ENCODE data around the gene AOC3.

Gene AOC3

DNA sequence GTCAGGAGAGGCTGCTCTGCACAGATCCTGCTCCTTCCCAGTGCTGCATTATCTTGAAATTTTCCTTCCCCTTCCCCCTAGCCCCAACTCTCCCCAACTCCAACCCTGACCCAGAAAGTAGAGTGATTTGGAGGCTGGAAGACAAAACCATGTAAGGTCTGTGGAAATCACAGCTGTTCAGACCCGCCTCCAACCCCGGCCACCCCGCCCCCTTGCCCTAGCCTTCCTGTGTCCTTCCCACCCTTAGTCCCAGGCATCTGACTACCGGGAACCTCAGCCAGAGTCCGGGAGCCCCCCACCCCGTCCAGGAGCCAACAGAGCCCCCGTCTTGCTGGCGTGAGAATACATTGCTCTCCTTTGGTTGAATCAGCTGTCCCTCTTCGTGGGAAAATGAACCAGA is at the start of gene AOC3:
TSS of gene AOC3 (plus strand) at position 246 of the 400 bp plus-strand sequence. CDS start at position 391, 145 bp downstream.
- ATAC-seq (ENCODE audit: insufficient read depth, low read depth) = no peak
- H3K36me3 ChIP-seq (ENCODE audit: insufficient read depth, low read length) = no peaks in the 10 kb centered on the region
- no peak within 1 kb of the TSS for H3K4me2 ChIP-seq (ENCODE audit: insufficient read depth, low read length)
- no peaks in the 10 kb centered on the region for H3K9me3 ChIP-seq (ENCODE audit: insufficient read depth, low read length, severe bottlenecking)
- H4K20me1 ChIP-seq (ENCODE audit: insufficient read depth, low read length) = peaks cover 7% of the 10 kb centered on the region; the same call in 1 of the 2 replicates
- no peaks in the 10 kb centered on the region for H3K79me2 ChIP-seq (ENCODE audit: insufficient read depth, low read length)
- H3K4me1 ChIP-seq (ENCODE audit: insufficient read depth, low read length) = no peaks in the 10 kb centered on the region
- H3K4me3 ChIP-seq (ENCODE audit: low read depth in 1 of 2, low read length in 2 of 2) = no peak within 1 kb of the TSS
- H3K27me3 ChIP-seq (ENCODE audit: insufficient read depth, low read length, poor library complexity) = no peaks in the 10 kb centered on the region
- DNase-seq = no peak
- H3K9ac ChIP-seq (ENCODE audit: low read depth, low read length) = no peak within 1 kb of the TSS
- TF ChIP-seq EZH2 (IDR thresholded peaks at IDR 0.05; ENCODE audit: borderline replicate concordance, low read depth, low read length, severe bottlenecking) = no peak
- no peak for TF ChIP-seq CTCF (IDR thresholded peaks at IDR 0.05; ENCODE audit: borderline replicate concordance, extremely low read depth, low read length, poor library complexity, severe bottlenecking)
- H2AFZ ChIP-seq (ENCODE audit: low read depth, low read length) = no peak within 1 kb of the TSS
- H3K27ac ChIP-seq (ENCODE audit: low read length) = no peak within 1 kb of the TSS

GRCh38 chr17:42803074-42803883 is 47.7 kb upstream of the AOC3 start:
- no peak overlapping the region for H3K4me2 ChIP-seq (ENCODE audit: insufficient read depth, low read length)
- H3K9me3 ChIP-seq (ENCODE audit: insufficient read depth, low read length, severe bottlenecking) = no peaks in the 10 kb centered on the region
- H3K9ac ChIP-seq (ENCODE audit: low read depth, low read length) = no peak overlapping the region
- no peaks in the 10 kb centered on the region for H3K27me3 ChIP-seq (ENCODE audit: insufficient read depth, low read length, poor library complexity)
- no peak overlapping the region for H3K27ac ChIP-seq (ENCODE audit: low read length)
- peaks cover 6% of the 10 kb centered on the region for H3K79me2 ChIP-seq (ENCODE audit: insufficient read depth, low read length)
- ATAC-seq (ENCODE audit: insufficient read depth, low read depth) = no peak
- no peaks in the 10 kb centered on the region for H3K36me3 ChIP-seq (ENCODE audit: insufficient read depth, low read length)
- no peak overlapping the region for H3K4me3 ChIP-seq (ENCODE audit: low read depth in 1 of 2, low read length in 2 of 2)
- H3K4me1 ChIP-seq (ENCODE audit: insufficient read depth, low read length) = peaks cover 10% of the 10 kb centered on the region
- TF ChIP-seq EZH2 (IDR thresholded peaks at IDR 0.05; ENCODE audit: borderline replicate concordance, low read depth, low read length, severe bottlenecking) (no peak), CTCF (IDR thresholded peaks at IDR 0.05; ENCODE audit: borderline replicate concordance, extremely low read depth, low read length, poor library complexity, severe bottlenecking) (no peak)
- no peak overlapping the region for H2AFZ ChIP-seq (ENCODE audit: low read depth, low read length)
- DNase-seq = no peak
- H4K20me1 ChIP-seq (ENCODE audit: insufficient read depth, low read length) = no peaks in the 10 kb centered on the region

- H3K4me2 ChIP-seq (ENCODE audit: insufficient read depth, low read length) = no peak overlapping the region
- DNase-seq = no peak
- no peak overlapping the region for H3K27ac ChIP-seq (ENCODE audit: low read length)
- H3K79me2 ChIP-seq (ENCODE audit: insufficient read depth, low read length) = no peaks in the 10 kb centered on the region
- H3K9me3 ChIP-seq (ENCODE audit: insufficient read depth, low read length, severe bottlenecking) = no peaks in the 10 kb centered on the region
- no peak for ATAC-seq (ENCODE audit: insufficient read depth, low read depth)
- no peak overlapping the region for H3K9ac ChIP-seq (ENCODE audit: low read depth, low read length)
- no peaks in the 10 kb centered on the region for H3K4me1 ChIP-seq (ENCODE audit: insufficient read depth, low read length)
- H3K36me3 ChIP-seq (ENCODE audit: insufficient read depth, low read length) = peaks cover 5% of the 10 kb centered on the region; the same call in 1 of the 2 replicates
- TF ChIP-seq EZH2 (IDR thresholded peaks at IDR 0.05; ENCODE audit: borderline replicate concordance, low read depth, low read length, severe bottlenecking) (no peak), CTCF (IDR thresholded peaks at IDR 0.05; ENCODE audit: borderline replicate concordance, extremely low read depth, low read length, poor library complexity, severe bottlenecking) (no peak)
- no peak overlapping the region for H2AFZ ChIP-seq (ENCODE audit: low read depth, low read length)
- no peaks in the 10 kb centered on the region for H3K27me3 ChIP-seq (ENCODE audit: insufficient read depth, low read length, poor library complexity)
- no peak overlapping the region for H3K4me3 ChIP-seq (ENCODE audit: low read depth in 1 of 2, low read length in 2 of 2)
- H4K20me1 ChIP-seq (ENCODE audit: insufficient read depth, low read length) = no peaks in the 10 kb centered on the region
Measured at GRCh38 chr17:42804918-42805367, 46.1 kb upstream of the AOC3 start.
